ENCODE data around the gene TMEM109. TPM values are rescaled to one million over a fixed set of nuclear protein-coding genes. Genes with fewer than 3 reads are reported as not detected.

The TMEM109 gene
- polyA plus RNA-seq, 1 donor from 2014 or later, result 1.8 TPM

GRCh38 chr11:60872961-60873524 is 40.9 kb upstream of the TMEM109 start:
- H3K36me3 ChIP-seq (ENCODE audit: insufficient read depth, low read length), result no peaks in the 10 kb centered on the region
- H3K27ac ChIP-seq (ENCODE audit: low read length), result no peak overlapping the region
- no peaks in the 10 kb centered on the region for H3F3A ChIP-seq (ENCODE audit: insufficient read depth, low read length, poor library complexity, severe bottlenecking)
- H3K4me3 ChIP-seq (ENCODE audit: low read length), result no peak overlapping the region
- no peak overlapping the region for H3K4me2 ChIP-seq (ENCODE audit: low read length)
- no peaks in the 10 kb centered on the region for H3K9me3 ChIP-seq (ENCODE audit: low read length)
- no peak overlapping the region for H3K9ac ChIP-seq (ENCODE audit: low read length)
- no peaks in the 10 kb centered on the region for H3K27me3 ChIP-seq (ENCODE audit: insufficient read depth, low read depth, low read length)
- TF ChIP-seq REST (IDR thresholded peaks at IDR 0.05; ENCODE audit: borderline replicate concordance) (no peak), MXI1 (conservative IDR thresholded peaks at IDR 0.05; ENCODE audit: poor library complexity, severe bottlenecking) (no peak), RAD21 (conservative IDR thresholded peaks at IDR 0.05) (no peak), EZH2 (IDR thresholded peaks at IDR 0.05; ENCODE audit: borderline replicate concordance, insufficient read depth, low read length, poor library complexity, severe bottlenecking) (no peak), EP300 (conservative IDR thresholded peaks at IDR 0.05; ENCODE audit: poor library complexity, severe bottlenecking) (no peak), POLR2AphosphoS5 (IDR thresholded peaks at IDR 0.05) (no peak), TAF1 (IDR thresholded peaks at IDR 0.05; ENCODE audit: low read depth) (no peak), SMC3 (conservative IDR thresholded peaks at IDR 0.05; ENCODE audit: poor library complexity) (no peak)
- TF ChIP-seq, protein P1, sequence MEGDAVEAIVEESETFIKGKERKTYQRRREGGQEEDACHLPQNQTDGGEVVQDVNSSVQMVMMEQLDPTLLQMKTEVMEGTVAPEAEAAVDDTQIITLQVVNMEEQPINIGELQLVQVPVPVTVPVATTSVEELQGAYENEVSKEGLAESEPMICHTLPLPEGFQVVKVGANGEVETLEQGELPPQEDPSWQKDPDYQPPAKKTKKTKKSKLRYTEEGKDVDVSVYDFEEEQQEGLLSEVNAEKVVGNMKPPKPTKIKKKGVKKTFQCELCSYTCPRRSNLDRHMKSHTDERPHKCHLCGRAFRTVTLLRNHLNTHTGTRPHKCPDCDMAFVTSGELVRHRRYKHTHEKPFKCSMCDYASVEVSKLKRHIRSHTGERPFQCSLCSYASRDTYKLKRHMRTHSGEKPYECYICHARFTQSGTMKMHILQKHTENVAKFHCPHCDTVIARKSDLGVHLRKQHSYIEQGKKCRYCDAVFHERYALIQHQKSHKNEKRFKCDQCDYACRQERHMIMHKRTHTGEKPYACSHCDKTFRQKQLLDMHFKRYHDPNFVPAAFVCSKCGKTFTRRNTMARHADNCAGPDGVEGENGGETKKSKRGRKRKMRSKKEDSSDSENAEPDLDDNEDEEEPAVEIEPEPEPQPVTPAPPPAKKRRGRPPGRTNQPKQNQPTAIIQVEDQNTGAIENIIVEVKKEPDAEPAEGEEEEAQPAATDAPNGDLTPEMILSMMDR (IDR thresholded peaks at IDR 0.05; ENCODE audit: poor library complexity, severe bottlenecking), result no peak
- H3K79me2 ChIP-seq (replicated peaks; ENCODE audit: insufficient read depth, low read length), result no peaks in the 10 kb centered on the region
- no peak overlapping the region for H2AFZ ChIP-seq (ENCODE audit: low read depth, low read length)
- H3K9me2 ChIP-seq (ENCODE audit: insufficient read depth, low read length), result no peaks in the 10 kb centered on the region
- H4K20me1 ChIP-seq (ENCODE audit: insufficient read depth), result no peaks in the 10 kb centered on the region

DNA sequence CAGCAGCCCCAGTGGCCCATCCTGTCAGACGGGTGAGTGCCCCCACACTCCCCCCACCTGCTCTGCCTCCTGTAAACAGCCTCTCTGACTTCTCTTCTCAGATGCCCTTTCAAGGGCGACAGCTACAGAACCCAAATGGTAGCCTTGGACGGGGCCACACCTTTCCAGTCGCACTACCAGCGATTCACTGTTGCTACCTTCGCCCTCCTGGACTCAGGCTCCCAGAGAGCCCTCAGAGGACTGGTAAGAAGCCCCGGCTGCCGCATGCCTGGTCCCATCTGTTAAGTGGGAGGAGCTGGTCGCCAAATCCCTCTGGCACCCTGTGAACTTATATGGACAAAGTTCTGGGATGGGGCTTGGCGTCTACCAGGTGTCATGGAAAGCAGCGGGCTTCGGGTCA is 40.4 kb upstream of the TMEM109 start:
- no peaks in the 10 kb centered on the region for H3K36me3 ChIP-seq (ENCODE audit: insufficient read depth, low read length)
- no peaks in the 10 kb centered on the region for H3K27me3 ChIP-seq (ENCODE audit: insufficient read depth, low read depth, low read length)
- H3K9me3 ChIP-seq (ENCODE audit: low read length), result no peaks in the 10 kb centered on the region
- no peaks in the 10 kb centered on the region for H3F3A ChIP-seq (ENCODE audit: insufficient read depth, low read length, poor library complexity, severe bottlenecking)
- H4K20me1 ChIP-seq (ENCODE audit: insufficient read depth), result no peaks in the 10 kb centered on the region
- TF ChIP-seq REST (IDR thresholded peaks at IDR 0.05; ENCODE audit: borderline replicate concordance) (no peak), MXI1 (conservative IDR thresholded peaks at IDR 0.05; ENCODE audit: poor library complexity, severe bottlenecking) (no peak), RAD21 (conservative IDR thresholded peaks at IDR 0.05) (no peak)
- no peak overlapping the region for H3K4me2 ChIP-seq (ENCODE audit: low read length)
- H3K27ac ChIP-seq (ENCODE audit: low read length), result no peak overlapping the region
- no peak overlapping the region for H3K4me3 ChIP-seq (ENCODE audit: low read length)
- no peak overlapping the region for H3K9ac ChIP-seq (ENCODE audit: low read length)
- H3K79me2 ChIP-seq (replicated peaks; ENCODE audit: insufficient read depth, low read length), result no peaks in the 10 kb centered on the region
- no peaks in the 10 kb centered on the region for H3K9me2 ChIP-seq (ENCODE audit: insufficient read depth, low read length)
- no peak overlapping the region for H2AFZ ChIP-seq (ENCODE audit: low read depth, low read length)

Data from neural cell (in vitro differentiated cells).